Fibroblast of skin of right biceps (primary cell): Measurements from ENCODE around the gene KRT14.
"Not testable (repeated sequence)": the region's sequence is repeated elsewhere in the genome, so short reads cannot be mapped to it uniquely, and the experiment has no call there.

Source experiments
- DNase-seq: peaks from one replicate; pipeline ENCODE4 v3.0.0-alpha.2; 2013

KRT14 gene

GRCh38 chr17:41622340-41623183, 35.9 kb upstream of the KRT14 start:
- DNase-seq: not testable (repeated sequence)

- DNase-seq: no peak
Measured at GRCh38 chr17:41621916-41622315, 35.2 kb upstream of the KRT14 start.

GRCh38 chr17:41621435-41621817, 34.7 kb upstream of the KRT14 start:
- DNase-seq: not testable (repeated sequence)

GRCh38 chr17:41620583-41621434, 34.1 kb upstream of the KRT14 start:
- DNase-seq: no peak

GRCh38 chr17:41619927-41620582, 33.4 kb upstream of the KRT14 start:
- DNase-seq: not testable (repeated sequence)

- no peak for DNase-seq
Measured at GRCh38 chr17:41619036-41619926, 32.6 kb upstream of the KRT14 start.

- no peak for DNase-seq
Measured at GRCh38 chr17:41618341-41619035, 31.8 kb upstream of the KRT14 start.

- DNase-seq: no peak
Measured at GRCh38 chr17:41617698-41618097, 31.0 kb upstream of the KRT14 start.

GRCh38 chr17:41617136-41617535, 30.4 kb upstream of the KRT14 start:
- no peak for DNase-seq

- DNase-seq: not testable (repeated sequence)
Measured at GRCh38 chr17:41616486-41616885, 29.8 kb upstream of the KRT14 start.

- DNase-seq: no peak
Measured at GRCh38 chr17:41615454-41615853, 28.8 kb upstream of the KRT14 start.

GRCh38 chr17:41614767-41615166, 28.1 kb upstream of the KRT14 start:
- not testable (repeated sequence) for DNase-seq

- DNase-seq: no peak
Measured at GRCh38 chr17:41614098-41614497, 27.4 kb upstream of the KRT14 start.

GRCh38 chr17:41613277-41614082, 26.8 kb upstream of the KRT14 start:
- DNase-seq: no peak

- DNase-seq: not testable (repeated sequence)
Measured at GRCh38 chr17:41612376-41613160, 25.9 kb upstream of the KRT14 start, which contains the start of gene KRT16. TSS of gene KRT16 (minus strand) at chr17:41612767. CDS start at chr17:41612688, 79 bp downstream.

GRCh38 chr17:41610965-41611640, 24.4 kb upstream of the KRT14 start:
- DNase-seq: no peak

GRCh38 chr17:41610061-41610517, 23.4 kb upstream of the KRT14 start:
- not testable (repeated sequence) for DNase-seq

- not testable (repeated sequence) for DNase-seq
Measured at GRCh38 chr17:41606930-41607329, 20.2 kb upstream of the KRT14 start.

GRCh38 chr17:41602524-41602923, 15.8 kb upstream of the KRT14 start:
- no peak for DNase-seq
